HG02840 (cell line): Measurements from ENCODE around the gene PURA.

Source experiments
- ATAC-seq: cut with Tn5 transposase; IDR thresholded peaks from one replicate; pipeline ENCODE4 v1.9.1; 2021; ENCODE audit warnings: mild to moderate bottlenecking, moderate library complexity, moderate number of reproducible peaks; ENCODE audit not compliant: unreplicated experiment, low FRiP score

Gene PURA

GRCh38 chr5:140109018-140109758, 4.7 kb upstream of the PURA start:
- ATAC-seq = no peak

DNA sequence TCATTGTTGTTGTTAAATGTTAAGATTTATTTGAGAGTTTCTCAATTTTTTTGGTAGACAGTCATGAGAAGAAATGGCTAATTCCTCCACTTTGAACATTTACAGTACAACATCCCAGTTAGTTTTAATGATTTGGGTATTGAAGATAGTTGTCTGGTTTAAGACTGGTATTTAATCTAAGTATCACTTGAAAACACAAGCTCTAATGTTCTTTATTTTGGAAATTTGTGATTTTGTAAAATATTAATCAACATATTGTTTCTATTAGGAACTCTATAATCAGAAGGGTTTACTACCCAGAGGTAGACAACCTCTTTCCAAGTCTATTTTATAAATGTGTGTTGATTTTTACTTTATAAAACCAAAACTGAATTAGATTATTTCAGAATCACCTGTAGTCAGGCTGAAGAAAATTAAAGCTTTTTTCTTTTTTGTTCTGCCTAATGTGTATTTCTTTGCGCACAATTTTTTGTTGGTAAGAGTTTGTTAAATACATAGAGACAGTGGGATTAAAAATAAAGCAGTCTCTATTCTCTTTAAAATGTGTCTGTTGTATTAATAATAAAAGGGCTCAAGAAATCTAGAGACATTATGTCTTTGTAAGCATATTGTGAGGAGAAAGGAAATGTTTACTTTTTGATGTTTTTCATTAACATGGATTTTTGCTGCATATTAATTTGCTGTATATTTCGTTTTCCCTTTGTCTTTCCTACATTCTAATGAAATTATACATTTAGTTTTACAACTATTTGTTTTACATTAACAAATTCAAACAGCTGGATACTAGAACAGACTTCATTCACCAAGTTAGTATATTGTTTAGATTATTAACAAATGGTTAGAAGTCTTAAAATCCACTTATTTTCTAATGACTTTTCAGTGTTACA, 3.9 kb upstream of the PURA start:
- ATAC-seq = no peak

GRCh38 chr5:140110646-140110957, 3.3 kb upstream of the PURA start:
- no peak for ATAC-seq

GRCh38 chr5:140111011-140111858, 2.7 kb upstream of the PURA start:
- no peak for ATAC-seq

DNA sequence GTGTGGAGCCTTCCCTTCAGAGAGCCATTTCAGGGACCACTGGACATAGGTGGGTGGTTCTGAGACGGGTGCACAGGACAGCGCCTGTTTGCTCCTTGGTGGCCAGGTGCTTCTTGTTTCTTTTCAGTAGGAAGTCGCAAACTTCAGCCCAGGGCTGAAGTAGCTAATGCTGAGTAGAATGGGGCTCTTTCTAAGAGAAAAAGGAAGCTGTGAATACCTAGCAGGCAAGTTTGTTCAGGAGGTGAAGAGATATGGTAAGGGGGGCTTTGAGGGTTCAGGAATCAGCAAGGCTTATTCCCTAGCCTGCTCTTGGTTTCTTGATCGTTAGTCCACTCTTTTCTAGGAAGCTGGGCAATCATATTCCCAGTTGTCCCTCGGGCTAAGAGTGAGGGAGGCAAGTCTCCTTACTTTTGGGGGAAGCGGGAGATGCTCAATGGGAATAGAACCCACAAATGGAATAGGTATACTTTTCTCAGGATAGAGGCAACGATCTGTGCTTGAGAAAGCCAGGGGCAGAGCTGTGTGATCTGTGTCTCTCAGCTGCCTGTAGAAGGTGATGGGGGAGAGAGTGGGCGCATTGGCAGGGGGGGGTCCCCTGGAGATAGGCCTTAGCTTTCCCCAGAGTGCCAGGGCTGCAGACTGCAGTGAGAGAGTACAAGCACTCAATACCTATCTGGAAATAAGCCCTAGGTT, 1.9 kb upstream of the PURA start:
- no peak for ATAC-seq

DNA sequence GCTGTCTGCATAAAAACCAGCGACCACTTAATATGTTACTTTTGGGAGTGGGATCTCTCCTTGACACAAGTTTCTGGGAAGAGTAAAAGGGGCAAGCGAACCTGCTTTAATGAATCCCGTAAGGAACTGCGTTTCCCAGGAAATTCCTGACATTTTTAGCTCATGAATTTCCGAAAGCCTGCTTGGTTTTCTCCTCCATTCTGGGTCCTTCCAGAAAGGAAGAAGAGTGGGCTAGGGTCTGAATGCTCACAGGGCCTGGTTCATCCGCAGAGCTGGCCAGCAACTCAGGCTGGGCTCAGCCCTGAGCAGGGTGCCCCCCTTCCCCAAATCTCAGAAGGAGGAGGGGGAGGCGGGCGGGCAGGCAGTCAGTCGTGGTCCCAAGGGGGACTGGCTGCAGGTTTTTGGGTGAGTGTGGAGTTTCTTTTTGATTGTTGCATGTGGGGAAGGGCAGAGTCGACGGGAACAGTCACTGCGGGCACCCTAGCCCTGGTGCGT, 1.2 kb upstream of the PURA start:
- no peak for ATAC-seq

- no peak for ATAC-seq
Observed at GRCh38 chr5:140113180-140113698, 670 bp upstream of the PURA start.

- peak; percentile 29 for ATAC-seq
Observed at GRCh38 chr5:140114341-140115185, 654 bp downstream of the PURA start.

- ATAC-seq = no peak
Observed at GRCh38 chr5:140115186-140115500, 1.2 kb downstream of the PURA start.

- no peak for ATAC-seq
Observed at GRCh38 chr5:140116716-140117115, 2.8 kb downstream of the PURA start.

- no peak for ATAC-seq
Observed at GRCh38 chr5:140117523-140117922, 3.6 kb downstream of the PURA start.

DNA sequence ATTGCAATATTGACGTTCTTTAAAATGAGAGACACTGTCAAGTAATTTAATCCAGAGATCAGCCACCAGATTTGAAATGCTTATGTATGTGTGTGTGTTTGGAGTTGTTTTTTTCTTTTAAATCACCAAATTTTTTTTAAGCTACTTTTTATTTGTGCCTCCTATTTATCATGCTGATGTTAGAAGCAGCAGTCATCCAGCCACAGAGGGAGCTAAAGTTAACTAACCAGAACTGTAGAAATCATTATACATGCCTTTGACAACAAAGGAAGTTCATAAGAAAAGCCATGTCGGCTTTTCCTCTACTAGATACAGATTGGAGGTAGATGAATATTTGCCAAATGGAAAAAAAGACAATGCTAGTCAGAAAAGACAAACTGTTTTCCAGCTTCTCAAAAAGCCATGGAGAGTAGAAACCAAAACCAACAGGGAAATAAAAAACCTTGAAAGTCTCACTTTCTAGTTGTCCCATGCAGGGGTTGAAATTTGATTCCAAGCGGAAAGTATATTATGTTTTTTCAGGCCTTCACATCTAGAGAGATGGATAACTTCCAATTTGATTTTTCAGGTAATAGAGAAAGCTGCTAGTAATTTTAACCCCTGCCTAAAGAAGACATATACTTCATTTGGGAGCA, 4.5 kb downstream of the PURA start:
- ATAC-seq = no peak

DNA sequence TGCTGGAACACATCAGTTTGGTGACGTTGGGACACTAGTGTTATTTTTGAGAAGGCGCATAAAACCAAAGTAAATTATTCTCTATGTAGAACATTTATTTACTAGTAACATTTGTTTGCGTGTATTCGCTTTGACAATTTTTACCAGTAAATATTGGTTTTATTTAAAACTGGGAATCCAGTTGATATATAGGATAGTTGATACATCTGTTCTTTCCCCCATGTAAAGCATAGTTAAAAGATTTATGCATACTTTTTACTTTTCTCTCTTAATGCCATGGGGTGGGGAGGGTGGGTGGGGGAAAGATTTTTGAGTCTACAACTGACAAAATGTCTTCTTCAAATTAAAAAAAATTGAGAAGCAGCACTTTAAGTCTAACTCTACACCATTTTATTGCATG, 11.7 kb downstream of the PURA start, which contains the start of gene IGIP:
Gene IGIP (plus strand): TSS at position 301 of the 400 bp plus-strand sequence. CDS start 2,540 bp downstream, outside the sequence.
- ATAC-seq = no peak

GRCh38 chr5:140126315-140127012, 12.6 kb downstream of the PURA start:
- no peak for ATAC-seq

- ATAC-seq = no peak
Observed at GRCh38 chr5:140128376-140128775, 14.5 kb downstream of the PURA start.

- no peak for ATAC-seq
Observed at GRCh38 chr5:140130949-140131733, 17.2 kb downstream of the PURA start.

DNA sequence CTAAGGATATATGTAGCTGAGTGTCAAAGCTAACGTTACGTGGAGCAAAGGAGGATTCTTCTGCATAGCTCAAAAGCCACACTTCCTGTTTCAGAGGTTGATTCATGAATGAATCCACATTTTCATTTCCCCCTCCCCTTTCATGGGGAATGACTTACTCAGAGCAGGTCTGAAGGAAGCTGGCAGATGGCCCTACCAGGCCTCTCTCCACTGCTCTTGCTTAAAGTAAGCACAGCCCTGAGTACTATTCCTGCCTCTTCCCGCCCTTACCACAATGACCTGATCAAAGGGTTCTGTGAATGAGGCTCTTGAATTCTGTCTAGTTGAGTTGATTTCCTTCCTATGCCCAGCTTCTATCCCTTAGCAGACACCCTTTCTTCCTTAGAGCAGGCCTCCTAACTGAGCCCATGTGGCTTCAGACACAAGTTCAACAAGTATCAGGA, 18.1 kb downstream of the PURA start:
- ATAC-seq = no peak
